Tibial nerve (tissue), 3 donors: ENCODE data around the gene RAD50.

Experiments used
- CTCF ChIP-seq, 5 experiments: fragments of 200-600 bp in 3 of 5; fragments of 450-650 bp in 2 of 5; sonication (generic) in 3 of 5; IDR thresholded peaks; one replicate each; pipeline ENCODE4 v1.5.1; 2016 to 2019; ENCODE audit warnings: antibody characterized with exemption in 5 of 5, mild to moderate bottlenecking in 3 of 5, moderate library complexity in 2 of 5
- POLR2A ChIP-seq, 2 donors: fragments of 450-650 bp; IDR thresholded peaks; one replicate each; pipeline ENCODE4 v1.6.1; 2017; ENCODE audit warnings: antibody characterized with exemption in 2 of 2, mild to moderate bottlenecking in 2 of 2, moderate library complexity in 2 of 2

GRCh38 chr5:132629230-132629944, 72.6 kb downstream of the RAD50 start:
- no peak for TF ChIP-seq CTCF (IDR thresholded peaks at IDR 0.05)
- no peak for TF ChIP-seq POLR2A (IDR thresholded peaks at IDR 0.05)
